ENCODE results near the gene COL5A2. TPM values are rescaled to one million over a fixed set of nuclear protein-coding genes. Genes with fewer than 3 reads are reported as not detected.

Gene COL5A2
- total RNA-seq, 4 donors from 2014 or later, result 63.8 to 93.8 (median 74.4) TPM

GRCh38 chr2:189014449-189015138, 165.0 kb downstream of the COL5A2 start:
- no peak for TF ChIP-seq CTCF (IDR thresholded peaks at IDR 0.05)
- no peak for DNase-seq (ENCODE audit: low spot score)
- no peak for ATAC-seq (ENCODE audit: low FRiP score)

- DNase-seq (ENCODE audit: low spot score) (no peak), ATAC-seq (ENCODE audit: low FRiP score) (no peak)
- no peak for TF ChIP-seq CTCF (IDR thresholded peaks at IDR 0.05)
Measured at GRCh38 chr2:189013671-189014448, 165.7 kb downstream of the COL5A2 start.

GRCh38 chr2:189013031-189013430, 166.5 kb downstream of the COL5A2 start:
- TF ChIP-seq CTCF (IDR thresholded peaks at IDR 0.05), result no peak
- ATAC-seq (ENCODE audit: low FRiP score), result no peak
- DNase-seq (ENCODE audit: low spot score), result no peak

- ATAC-seq (ENCODE audit: low FRiP score) (no peak), DNase-seq (ENCODE audit: low spot score) (no peak)
- TF ChIP-seq CTCF (IDR thresholded peaks at IDR 0.05), result no peak
Measured at GRCh38 chr2:189012351-189012750, 167.2 kb downstream of the COL5A2 start.

GRCh38 chr2:189010536-189010935, 169.0 kb downstream of the COL5A2 start:
- ATAC-seq (ENCODE audit: low FRiP score) (no peak), DNase-seq (ENCODE audit: low spot score) (no peak)
- no peak for TF ChIP-seq CTCF (IDR thresholded peaks at IDR 0.05)

GRCh38 chr2:189008555-189009262, 170.9 kb downstream of the COL5A2 start:
- TF ChIP-seq CTCF (IDR thresholded peaks at IDR 0.05), result no peak
- no peak for ATAC-seq (ENCODE audit: low FRiP score)
- no peak for DNase-seq (ENCODE audit: low spot score)

Measured in omental fat pad (tissue), 4 donors.